ENCODE data around the gene AP2B1. TPM values are rescaled to one million over a fixed set of nuclear protein-coding genes. Genes with fewer than 3 reads are reported as not detected.

Gene AP2B1
- total RNA-seq, 2 experiments from 2014 or later = 157 to 161 TPM

DNA sequence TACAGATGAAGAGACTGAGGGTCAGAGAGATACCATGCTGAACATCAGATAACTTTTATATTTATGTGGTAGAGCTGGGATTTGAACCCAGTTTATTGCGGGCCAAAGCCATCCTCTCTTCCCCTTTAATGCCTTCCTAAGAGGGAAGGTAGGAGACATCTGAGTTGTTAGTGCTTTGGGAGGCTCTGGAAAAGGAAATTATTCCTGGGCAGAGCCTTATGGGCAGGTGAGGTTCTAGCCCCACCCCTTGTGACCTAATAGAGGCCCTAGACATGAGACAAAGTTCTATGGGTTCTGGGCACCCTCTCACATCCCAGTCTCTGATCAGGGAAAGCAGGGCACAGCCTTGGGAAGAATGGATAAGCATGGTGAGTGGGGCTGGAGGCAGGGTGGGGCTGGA is 173.5 kb downstream of the AP2B1 start, which contains the start of gene C17orf50:
TSS of gene C17orf50 (plus strand) at position 301 of the 400 bp plus-strand sequence. CDS start at position 356, 55 bp downstream.
- intact Hi-C loops (cut with micrococcal nuclease) = no loop called here
- H3K27ac Mint-ChIP-seq = no peak within 1 kb of the TSS
- DNase-seq (no peak), ATAC-seq (no peak)
- TF ChIP-seq, protein P1, sequence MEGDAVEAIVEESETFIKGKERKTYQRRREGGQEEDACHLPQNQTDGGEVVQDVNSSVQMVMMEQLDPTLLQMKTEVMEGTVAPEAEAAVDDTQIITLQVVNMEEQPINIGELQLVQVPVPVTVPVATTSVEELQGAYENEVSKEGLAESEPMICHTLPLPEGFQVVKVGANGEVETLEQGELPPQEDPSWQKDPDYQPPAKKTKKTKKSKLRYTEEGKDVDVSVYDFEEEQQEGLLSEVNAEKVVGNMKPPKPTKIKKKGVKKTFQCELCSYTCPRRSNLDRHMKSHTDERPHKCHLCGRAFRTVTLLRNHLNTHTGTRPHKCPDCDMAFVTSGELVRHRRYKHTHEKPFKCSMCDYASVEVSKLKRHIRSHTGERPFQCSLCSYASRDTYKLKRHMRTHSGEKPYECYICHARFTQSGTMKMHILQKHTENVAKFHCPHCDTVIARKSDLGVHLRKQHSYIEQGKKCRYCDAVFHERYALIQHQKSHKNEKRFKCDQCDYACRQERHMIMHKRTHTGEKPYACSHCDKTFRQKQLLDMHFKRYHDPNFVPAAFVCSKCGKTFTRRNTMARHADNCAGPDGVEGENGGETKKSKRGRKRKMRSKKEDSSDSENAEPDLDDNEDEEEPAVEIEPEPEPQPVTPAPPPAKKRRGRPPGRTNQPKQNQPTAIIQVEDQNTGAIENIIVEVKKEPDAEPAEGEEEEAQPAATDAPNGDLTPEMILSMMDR (IDR thresholded peaks at IDR 0.05) = no peak
- ChIA-PET CTCF (interaction anchor here (1.8 to 7.0 kb wide), 4 partner anchors 13 to 48 kb away, joined by 4 to 36 read pairs (median 12); partner anchors contain the start of gene TAF15), POLR2A (interaction anchor here (1.9 kb wide), 2 partner anchors 48 kb away, joined by 4 to 6 read pairs; partner anchors contain the start of gene TAF15)
- H3K4me1 Mint-ChIP-seq (ENCODE audit: low read depth) = peaks cover 10% of the 10 kb centered on the region
- no peak within 1 kb of the TSS for H3K4me3 Mint-ChIP-seq
- H3K27me3 Mint-ChIP-seq = no peaks in the 10 kb centered on the region
- H3K9me3 Mint-ChIP-seq = no peaks in the 10 kb centered on the region
- H3K36me3 Mint-ChIP-seq (ENCODE audit: low read depth) = no peaks in the 10 kb centered on the region

DNA sequence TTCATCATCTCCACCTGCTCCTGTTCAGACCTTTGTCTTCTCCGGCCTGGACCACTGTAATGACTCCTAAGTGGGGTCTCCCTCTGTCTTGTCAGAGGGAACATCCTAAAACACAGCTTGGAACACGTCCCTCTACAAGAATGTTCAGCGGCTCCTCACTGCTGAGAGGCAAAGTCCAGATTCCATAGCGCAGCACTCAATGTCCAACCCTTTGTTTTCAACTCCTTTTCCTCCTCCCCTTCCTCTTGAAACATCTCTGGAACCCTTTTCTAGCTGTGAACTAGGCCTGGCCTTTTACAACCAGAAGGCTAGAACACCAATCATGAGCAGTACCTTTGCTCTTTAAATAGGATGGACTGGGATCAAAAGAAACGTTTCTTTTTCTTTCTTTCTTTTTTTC is 174.5 kb downstream of the AP2B1 start:
- H3K36me3 Mint-ChIP-seq (ENCODE audit: low read depth) = no peaks in the 10 kb centered on the region
- H3K4me1 Mint-ChIP-seq (ENCODE audit: low read depth) = peaks cover 10% of the 10 kb centered on the region
- H3K4me3 Mint-ChIP-seq = no peak overlapping the region
- DNase-seq (no peak), ATAC-seq (no peak)
- ChIA-PET CTCF (interaction anchor here (0.6 to 7.0 kb wide), 9 partner anchors 14 to 475 kb away, joined by 3 to 104 read pairs (median 12); partner anchors contain the start of genes MMP28 and TAF15), POLR2A (interaction anchor here (1.9 kb wide), 1 partner anchor 47 kb away, joined by 6 read pairs; the partner anchor contains the start of gene TAF15)
- H3K9me3 Mint-ChIP-seq = no peaks in the 10 kb centered on the region
- no peak overlapping the region for H3K27ac Mint-ChIP-seq
- H3K27me3 Mint-ChIP-seq = no peaks in the 10 kb centered on the region
- TF ChIP-seq, protein P1 (IDR thresholded peaks at IDR 0.05) = no peak
- intact Hi-C loops (cut with micrococcal nuclease) = no loop called here

DNA sequence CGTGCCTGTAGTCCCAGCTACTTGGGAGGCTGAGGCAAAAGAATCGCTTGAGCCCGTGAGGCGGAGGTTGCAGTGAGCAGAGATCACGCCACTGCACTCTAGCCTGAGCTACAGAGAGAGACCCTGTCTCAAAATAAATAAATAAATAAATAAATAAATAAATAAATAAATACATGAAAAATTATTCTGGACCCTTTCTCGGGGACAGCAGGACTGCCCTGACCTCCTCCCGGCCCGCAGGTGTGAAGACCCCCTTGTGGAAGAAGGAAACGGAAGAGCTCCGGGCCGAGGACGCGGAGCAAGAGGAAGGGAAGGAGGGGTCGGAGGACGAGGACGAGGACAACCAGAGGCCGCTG is 176.6 kb downstream of the AP2B1 start:
- ChIA-PET POLR2A (interaction anchor here (0.6 to 3.4 kb wide), 14 partner anchors 11 to 1381 kb away, joined by 3 to 38 read pairs (median 4); partner anchors contain the start of genes RASL10B and TAF15), CTCF (interaction anchor here (0.7 to 10.2 kb wide), 70 partner anchors 9 to 674 kb away, joined by 3 to 292 read pairs (median 5); partner anchors contain the start of genes AP2B1, GAS2L2, LYZL6 and MMP28)
- no peaks in the 10 kb centered on the region for H3K27me3 Mint-ChIP-seq
- no peaks in the 10 kb centered on the region for H3K9me3 Mint-ChIP-seq
- H3K36me3 Mint-ChIP-seq (ENCODE audit: low read depth) = no peaks in the 10 kb centered on the region
- intact Hi-C loops (cut with micrococcal nuclease) = loop anchor here (1.0 kb wide), 1 partner anchor 41 kb away; no protein-coding TSS in a partner anchor
- H3K4me1 Mint-ChIP-seq (ENCODE audit: low read depth) = peaks cover 10% of the 10 kb centered on the region
- H3K4me3 Mint-ChIP-seq = peak overlapping the region; percentile 62
- no peak overlapping the region for H3K27ac Mint-ChIP-seq
- DNase-seq = no peak
- no peak for ATAC-seq
- TF ChIP-seq, protein P1 (IDR thresholded peaks at IDR 0.05) = no peak

DNA sequence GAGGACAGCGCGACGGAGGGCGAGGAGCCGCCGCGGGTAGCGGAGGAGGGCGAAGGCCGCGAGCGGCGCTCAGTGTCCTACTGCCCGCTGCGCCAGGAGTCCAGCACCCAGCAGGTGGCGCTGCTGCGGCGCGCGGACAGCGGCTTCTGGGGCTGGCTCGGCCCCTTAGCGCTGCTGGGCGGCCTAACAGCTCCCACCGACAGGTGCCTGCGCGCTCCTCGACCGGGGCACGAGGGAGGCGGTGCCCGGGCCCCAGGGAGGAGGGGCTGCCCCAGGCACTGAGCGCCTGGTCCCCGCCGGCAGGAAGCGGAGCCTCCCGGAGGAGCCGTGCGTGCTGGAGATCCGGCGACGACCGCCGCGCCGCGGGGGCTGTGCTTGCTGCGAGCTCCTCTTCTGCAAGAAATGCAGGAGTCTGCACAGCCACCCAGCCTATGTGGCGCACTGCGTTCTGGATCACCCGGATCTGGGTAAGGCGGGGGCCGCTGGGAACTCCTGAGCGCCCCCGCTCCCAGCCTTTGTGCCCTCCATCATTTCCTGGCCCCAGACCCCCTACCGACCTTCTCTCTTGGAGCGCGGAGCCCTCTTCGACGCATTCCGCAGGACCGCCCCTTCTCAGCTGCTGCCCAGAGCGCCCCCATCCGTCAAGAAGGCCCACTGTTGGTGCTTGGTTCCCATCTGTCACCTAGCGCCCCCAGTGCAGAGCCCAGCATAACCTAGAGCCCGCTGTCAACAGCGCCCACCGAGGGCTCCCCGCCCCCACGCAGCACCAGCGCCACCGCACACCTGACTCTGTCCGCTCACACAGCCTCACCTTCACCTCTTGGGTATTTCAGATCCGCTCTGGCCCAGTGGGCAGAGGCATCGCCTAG is 177.2 kb downstream of the AP2B1 start:
- Mint-ChIP-seq H3K4me3 (peak overlapping the region; percentile 88), H3K27me3 (no peaks in the 10 kb centered on the region), H3K27ac (peak overlapping the region; percentile 76), H3K4me1 (ENCODE audit: low read depth) (peaks cover 10% of the 10 kb centered on the region), H3K36me3 (ENCODE audit: low read depth) (no peaks in the 10 kb centered on the region), H3K9me3 (no peaks in the 10 kb centered on the region)
- TF ChIP-seq, protein P1 (IDR thresholded peaks at IDR 0.05) = peak; percentile 89
- ChIA-PET CTCF (interaction anchor here (0.6 to 10.2 kb wide), 74 partner anchors 8 to 674 kb away, joined by 3 to 292 read pairs (median 4); partner anchors contain the start of genes AP2B1, GAS2L2, LYZL6 and MMP28), POLR2A (interaction anchor here (0.6 to 3.4 kb wide), 14 partner anchors 11 to 1382 kb away, joined by 3 to 38 read pairs (median 4); partner anchors contain the start of genes RASL10B and TAF15)
- peak; percentile 90 for DNase-seq
- intact Hi-C loops (cut with micrococcal nuclease) = loop anchor here (1.0 kb wide), 1 partner anchor 40 kb away; no protein-coding TSS in a partner anchor
- peak; percentile 96 for ATAC-seq
